Neural cell (in vitro differentiated cells): ENCODE results near the gene FAM204A. TPM values are rescaled to one million over a fixed set of nuclear protein-coding genes. Genes with fewer than 3 reads are reported as not detected.

Experiments used
- H2AFZ ChIP-seq: fragments of 200-600, 300-800 bp; sonication (generic), shearing (Covaris generic); 2 replicates; pipeline ENCODE4 v1.6.0; 2014; ENCODE audit warnings: low read depth, mild to moderate bottlenecking, antibody characterized with exemption, low read length, moderate library complexity
- H3F3A ChIP-seq: fragments of 200-600 bp; shearing (Covaris generic); 2 replicates; pipeline ENCODE4 v1.6.1; 2016; ENCODE audit warnings: mild to moderate bottlenecking, moderate library complexity, mixed read lengths, antibody characterized with exemption, low read length; ENCODE audit not compliant: insufficient read depth, poor library complexity, severe bottlenecking
- H3K27ac ChIP-seq: fragments of 200-600, 300-800 bp; sonication (generic), shearing (Covaris generic); 2 replicates; pipeline ENCODE4 v1.5.1; 2014; ENCODE audit warnings: mild to moderate bottlenecking, low read length, moderate library complexity
- H3K27me3 ChIP-seq: fragments of 300-800, 200-600 bp; sonication (generic), shearing (Covaris generic); 2 replicates; pipeline ENCODE4 v1.6.0; 2014; ENCODE audit warnings: mild to moderate bottlenecking, low read depth, low read length, moderate library complexity; ENCODE audit not compliant: insufficient read depth
- H3K36me3 ChIP-seq: fragments of 300-800, 200-600 bp; sonication (generic), shearing (Covaris generic); 2 replicates; pipeline ENCODE4 v1.5.1; 2014; ENCODE audit warnings: mild to moderate bottlenecking, antibody characterized with exemption, low read length, moderate library complexity; ENCODE audit not compliant: insufficient read depth
- H3K4me2 ChIP-seq: fragments of 300-800, 200-600 bp; sonication (generic), shearing (Covaris generic); 2 replicates; pipeline ENCODE4 v1.6.0; 2014; ENCODE audit warnings: mild to moderate bottlenecking, low read length
- H3K4me3 ChIP-seq: fragments of 300-800, 200-600 bp; sonication (generic), shearing (Covaris generic); 2 replicates; pipeline ENCODE4 v1.5.1; 2014; ENCODE audit warnings: mild to moderate bottlenecking, low read length, moderate library complexity
- H3K79me2 ChIP-seq: fragments of 200-600 bp; shearing (Covaris generic); replicated peaks from 2 replicates; pipeline ENCODE4 v1.6.0; 2014; ENCODE audit warnings: mild to moderate bottlenecking, low read length, moderate library complexity; ENCODE audit not compliant: insufficient read depth
- H3K9ac ChIP-seq: fragments of 300-800, 200-600 bp; sonication (generic), shearing (Covaris generic); 2 replicates; pipeline ENCODE4 v1.6.1; 2016; ENCODE audit warnings: mild to moderate bottlenecking, low read length, mixed read lengths
- H3K9me2 ChIP-seq: fragments of 200-600 bp; shearing (Covaris generic); 2 replicates; pipeline ENCODE4 v1.6.1; 2016; ENCODE audit warnings: mild to moderate bottlenecking, low read length, mixed read lengths; ENCODE audit not compliant: insufficient read depth
- H3K9me3 ChIP-seq: fragments of 200-600, 300-800 bp; sonication (generic), shearing (Covaris generic); 2 replicates; pipeline ENCODE4 v1.6.1; 2016; ENCODE audit warnings: mild to moderate bottlenecking, mixed run types, low read length, moderate library complexity, mixed read lengths
- H4K20me1 ChIP-seq: fragments of 200-600 bp; shearing (Covaris generic); 2 replicates; pipeline ENCODE4 v1.6.1; 2016; ENCODE audit warnings: mild to moderate bottlenecking, mixed run types; ENCODE audit not compliant: insufficient read depth
- CTCF ChIP-seq: fragments of 450-650 bp; IDR thresholded peaks from 2 replicates; pipeline ENCODE4 v1.5.1; 2014; ENCODE audit warnings: antibody characterized with exemption, mild to moderate bottlenecking, moderate library complexity; ENCODE audit not compliant: poor library complexity, severe bottlenecking
- EP300 ChIP-seq: fragments of 450-650 bp; conservative IDR thresholded peaks from 2 replicates; pipeline ENCODE4 v1.6.1; 2014; ENCODE audit warnings: antibody characterized with exemption, mild to moderate bottlenecking, moderate library complexity; ENCODE audit not compliant: poor library complexity, severe bottlenecking
- EZH2 ChIP-seq: fragments of 200-600, 300-800 bp; shearing (Covaris generic), sonication (generic); IDR thresholded peaks from 2 replicates; pipeline ENCODE4 v1.6.1; 2014; ENCODE audit warnings: antibody characterized with exemption, low read length, borderline replicate concordance, mild to moderate bottlenecking; ENCODE audit not compliant: insufficient read depth, poor library complexity, severe bottlenecking
- MXI1 ChIP-seq: fragments of 450-650 bp; conservative IDR thresholded peaks from 2 replicates; pipeline ENCODE4 v1.6.1; 2014; ENCODE audit warnings: antibody characterized with exemption, mild to moderate bottlenecking; ENCODE audit not compliant: poor library complexity, severe bottlenecking
- POLR2AphosphoS5 ChIP-seq: IDR thresholded peaks from 2 replicates; pipeline ENCODE4 v1.6.1; 2012
- RAD21 ChIP-seq: fragments of 450-650 bp; conservative IDR thresholded peaks from 2 replicates; pipeline ENCODE4 v1.6.1; 2014; ENCODE audit warnings: antibody characterized with exemption, mild to moderate bottlenecking, moderate library complexity
- SMC3 ChIP-seq: fragments of 450-650 bp; conservative IDR thresholded peaks from 2 replicates; pipeline ENCODE4 v1.6.1; 2014; ENCODE audit warnings: antibody characterized with exemption, mild to moderate bottlenecking, moderate library complexity; ENCODE audit not compliant: poor library complexity
- TAF1 ChIP-seq: IDR thresholded peaks from 2 replicates; pipeline ENCODE4 v1.6.1; 2012; ENCODE audit warnings: low read depth
- polyA plus RNA-seq: library from polyadenylated mRNA; depleted of rRNA; stranded (reverse); fragments of >200 nt; gene quantifications from 2 replicates; pipeline ENCODE4 v1.2.3, GENCODE V29; 2014
- TF ChIP-seq, protein P1 (sequence below): IDR thresholded peaks from 2 replicates; pipeline ENCODE4 v1.6.1; 2012; ENCODE audit warnings: borderline replicate concordance

FAM204A gene
- polyA plus RNA-seq, 1 donor from 2014 or later, result 202 TPM

DNA sequence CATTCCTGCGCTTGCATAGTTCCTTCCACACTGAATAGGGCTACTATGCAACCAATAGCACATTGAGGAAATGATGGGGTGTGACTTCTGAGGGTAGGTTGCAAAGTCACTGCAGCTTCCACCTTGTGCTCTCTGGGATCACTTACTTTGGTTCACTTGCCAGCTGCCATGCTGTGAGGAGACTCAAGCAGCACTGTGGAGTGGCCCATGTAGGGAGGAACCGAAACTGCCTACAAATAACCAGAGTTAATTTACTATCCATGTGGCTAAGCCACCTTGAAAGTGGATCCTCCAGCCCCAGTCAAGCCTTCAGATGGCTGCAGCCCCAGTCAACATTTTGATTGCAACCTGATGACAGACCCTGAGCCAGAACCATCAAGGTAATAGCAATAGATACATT is 64.3 kb downstream of the FAM204A start:
- no peaks in the 10 kb centered on the region for H3K27me3 ChIP-seq
- no peaks in the 10 kb centered on the region for H3K36me3 ChIP-seq
- no peak overlapping the region for H2AFZ ChIP-seq
- no peak overlapping the region for H3K4me3 ChIP-seq
- peaks cover 6% of the 10 kb centered on the region for H3K9me3 ChIP-seq
- TF ChIP-seq RAD21 (no peak), CTCF (no peak), MXI1 (no peak), POLR2AphosphoS5 (no peak), TAF1 (no peak), EZH2 (no peak), SMC3 (no peak), EP300 (no peak)
- TF ChIP-seq, protein P1, sequence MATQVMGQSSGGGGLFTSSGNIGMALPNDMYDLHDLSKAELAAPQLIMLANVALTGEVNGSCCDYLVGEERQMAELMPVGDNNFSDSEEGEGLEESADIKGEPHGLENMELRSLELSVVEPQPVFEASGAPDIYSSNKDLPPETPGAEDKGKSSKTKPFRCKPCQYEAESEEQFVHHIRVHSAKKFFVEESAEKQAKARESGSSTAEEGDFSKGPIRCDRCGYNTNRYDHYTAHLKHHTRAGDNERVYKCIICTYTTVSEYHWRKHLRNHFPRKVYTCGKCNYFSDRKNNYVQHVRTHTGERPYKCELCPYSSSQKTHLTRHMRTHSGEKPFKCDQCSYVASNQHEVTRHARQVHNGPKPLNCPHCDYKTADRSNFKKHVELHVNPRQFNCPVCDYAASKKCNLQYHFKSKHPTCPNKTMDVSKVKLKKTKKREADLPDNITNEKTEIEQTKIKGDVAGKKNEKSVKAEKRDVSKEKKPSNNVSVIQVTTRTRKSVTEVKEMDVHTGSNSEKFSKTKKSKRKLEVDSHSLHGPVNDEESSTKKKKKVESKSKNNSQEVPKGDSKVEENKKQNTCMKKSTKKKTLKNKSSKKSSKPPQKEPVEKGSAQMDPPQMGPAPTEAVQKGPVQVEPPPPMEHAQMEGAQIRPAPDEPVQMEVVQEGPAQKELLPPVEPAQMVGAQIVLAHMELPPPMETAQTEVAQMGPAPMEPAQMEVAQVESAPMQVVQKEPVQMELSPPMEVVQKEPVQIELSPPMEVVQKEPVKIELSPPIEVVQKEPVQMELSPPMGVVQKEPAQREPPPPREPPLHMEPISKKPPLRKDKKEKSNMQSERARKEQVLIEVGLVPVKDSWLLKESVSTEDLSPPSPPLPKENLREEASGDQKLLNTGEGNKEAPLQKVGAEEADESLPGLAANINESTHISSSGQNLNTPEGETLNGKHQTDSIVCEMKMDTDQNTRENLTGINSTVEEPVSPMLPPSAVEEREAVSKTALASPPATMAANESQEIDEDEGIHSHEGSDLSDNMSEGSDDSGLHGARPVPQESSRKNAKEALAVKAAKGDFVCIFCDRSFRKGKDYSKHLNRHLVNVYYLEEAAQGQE, result no peak
- no peak overlapping the region for H3K27ac ChIP-seq
- H3K9ac ChIP-seq, result no peak overlapping the region
- H4K20me1 ChIP-seq, result no peaks in the 10 kb centered on the region
- H3K4me2 ChIP-seq, result no peak overlapping the region
- H3K79me2 ChIP-seq, result no peaks in the 10 kb centered on the region
- H3K9me2 ChIP-seq, result no peaks in the 10 kb centered on the region
- no peaks in the 10 kb centered on the region for H3F3A ChIP-seq

DNA sequence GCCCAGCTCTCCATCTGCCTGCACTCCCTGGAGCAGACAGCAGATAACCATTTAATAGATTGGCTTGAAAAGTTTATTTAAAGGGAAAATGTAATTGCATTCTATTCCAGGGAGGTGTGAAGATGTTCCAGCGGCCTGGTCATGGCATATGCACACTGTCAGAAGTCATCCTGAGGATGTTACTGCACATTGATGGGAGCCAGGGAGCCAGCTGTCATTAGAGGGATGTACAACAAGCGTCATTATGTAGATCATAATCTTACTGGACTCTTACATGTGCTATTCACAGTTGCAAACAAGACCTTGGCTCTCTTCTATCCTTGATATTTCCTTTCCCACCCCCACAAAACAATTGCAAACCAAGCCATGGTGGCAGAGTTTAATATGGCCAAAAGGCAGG is 65.4 kb downstream of the FAM204A start:
- H2AFZ ChIP-seq, result no peak overlapping the region
- H3K79me2 ChIP-seq, result no peaks in the 10 kb centered on the region
- no peaks in the 10 kb centered on the region for H3K36me3 ChIP-seq
- no peaks in the 10 kb centered on the region for H3K9me2 ChIP-seq
- no peak overlapping the region for H3K9ac ChIP-seq
- H3K9me3 ChIP-seq, result peaks cover 6% of the 10 kb centered on the region
- no peaks in the 10 kb centered on the region for H4K20me1 ChIP-seq
- no peak overlapping the region for H3K4me3 ChIP-seq
- no peak overlapping the region for H3K4me2 ChIP-seq
- TF ChIP-seq POLR2AphosphoS5 (no peak), TAF1 (no peak), EP300 (no peak), CTCF (no peak), EZH2 (no peak), RAD21 (no peak), MXI1 (no peak), SMC3 (no peak)
- TF ChIP-seq, protein P1, result no peak
- peaks cover 7% of the 10 kb centered on the region for H3K27me3 ChIP-seq
- no peaks in the 10 kb centered on the region for H3F3A ChIP-seq
- H3K27ac ChIP-seq, result no peak overlapping the region
